Activated CD4-positive, alpha-beta T cell treated with anti-CD3 and anti-CD28 coated beads, Interleukin-2, amount 10 ng/mL, durations not matched to agents 24 days and 14 days (primary cell): ENCODE data around the gene TMEM125. TPM values are rescaled to one million over a fixed set of nuclear protein-coding genes. Genes with fewer than 3 reads are reported as not detected.
A peak's percentile ranks its signal among the peaks of the same experiment; 100 is the strongest.

Source experiments
- DNase-seq: peaks from one replicate; pipeline ENCODE4 v3.0.0; 2022
- H3K27ac Mint-ChIP-seq: one replicate; pipeline ENCODE4 v1.8.0; 2022; ENCODE audit warnings: mild to moderate bottlenecking, mixed read lengths
- H3K27me3 Mint-ChIP-seq: one replicate; pipeline ENCODE4 v1.8.0; 2022; ENCODE audit warnings: mixed read lengths
- H3K36me3 Mint-ChIP-seq: one replicate; pipeline ENCODE4 v1.8.0; 2022; ENCODE audit warnings: low read depth, mild to moderate bottlenecking, mixed read lengths
- H3K4me1 Mint-ChIP-seq: one replicate; pipeline ENCODE4 v1.8.0; 2021; ENCODE audit warnings: mixed read lengths
- H3K4me3 Mint-ChIP-seq: one replicate; pipeline ENCODE4 v1.8.0; 2022; ENCODE audit warnings: mild to moderate bottlenecking, moderate library complexity, mixed read lengths
- H3K9me3 Mint-ChIP-seq: one replicate; pipeline ENCODE4 v1.8.0; 2021; ENCODE audit warnings: mixed read lengths
- intact Hi-C: fragments of 100-400 bp; cut with micrococcal nuclease; formaldehyde crosslinking; loops from one replicate; pipeline ENCODE4 v1.15.1; 2023
- total RNA-seq: library from RNA; stranded (reverse); gene quantifications from 2 replicates; pipeline ENCODE4 v1.2.3, GENCODE V29; 2022

TMEM125 gene
- total RNA-seq, 1 donor from 2014 or later, result not detected

DNA sequence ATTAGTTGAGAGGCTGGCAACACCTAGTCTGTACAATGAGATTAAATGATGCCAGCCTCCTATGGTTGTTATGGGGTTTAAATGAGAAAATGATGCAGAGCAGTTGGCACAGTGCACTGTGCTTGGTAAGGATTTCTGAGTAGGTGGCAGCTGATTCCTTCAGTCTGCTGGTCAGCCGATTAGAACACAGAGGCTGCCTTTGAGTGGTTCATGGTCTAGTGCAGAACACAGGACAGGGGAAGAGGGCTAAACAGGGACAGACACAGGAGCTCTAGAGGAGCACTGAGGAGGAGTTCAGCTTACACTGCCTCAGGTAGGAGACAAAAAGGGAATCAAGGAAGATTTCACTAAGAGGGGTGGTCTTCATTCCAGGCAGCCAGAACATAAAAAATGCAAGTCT, 32.4 kb downstream of the TMEM125 start:
- no peak overlapping the region for H3K27ac Mint-ChIP-seq
- intact Hi-C loops, result no loop called here
- H3K4me3 Mint-ChIP-seq, result no peak overlapping the region
- no peaks in the 10 kb centered on the region for H3K27me3 Mint-ChIP-seq
- peaks cover 2% of the 10 kb centered on the region for H3K4me1 Mint-ChIP-seq
- H3K36me3 Mint-ChIP-seq, result no peaks in the 10 kb centered on the region
- no peaks in the 10 kb centered on the region for H3K9me3 Mint-ChIP-seq
- no peak for DNase-seq

- Mint-ChIP-seq H3K27ac (no peak overlapping the region), H3K4me3 (no peak overlapping the region), H3K36me3 (no peaks in the 10 kb centered on the region), H3K9me3 (no peaks in the 10 kb centered on the region), H3K4me1 (peaks cover 2% of the 10 kb centered on the region), H3K27me3 (no peaks in the 10 kb centered on the region)
- intact Hi-C loops, result no loop called here
- no peak for DNase-seq
These were observed 33.1 kb downstream of the TMEM125 start for GRCh38 chr1:43302721-43303470.

- H3K4me3 Mint-ChIP-seq, result no peak overlapping the region
- no peak overlapping the region for H3K27ac Mint-ChIP-seq
- no peak for DNase-seq
- peaks cover 2% of the 10 kb centered on the region for H3K4me1 Mint-ChIP-seq
- no peaks in the 10 kb centered on the region for H3K9me3 Mint-ChIP-seq
- intact Hi-C loops, result no loop called here
- no peaks in the 10 kb centered on the region for H3K36me3 Mint-ChIP-seq
- H3K27me3 Mint-ChIP-seq, result no peaks in the 10 kb centered on the region
These were observed 33.9 kb downstream of the TMEM125 start for GRCh38 chr1:43303471-43304313.

DNA sequence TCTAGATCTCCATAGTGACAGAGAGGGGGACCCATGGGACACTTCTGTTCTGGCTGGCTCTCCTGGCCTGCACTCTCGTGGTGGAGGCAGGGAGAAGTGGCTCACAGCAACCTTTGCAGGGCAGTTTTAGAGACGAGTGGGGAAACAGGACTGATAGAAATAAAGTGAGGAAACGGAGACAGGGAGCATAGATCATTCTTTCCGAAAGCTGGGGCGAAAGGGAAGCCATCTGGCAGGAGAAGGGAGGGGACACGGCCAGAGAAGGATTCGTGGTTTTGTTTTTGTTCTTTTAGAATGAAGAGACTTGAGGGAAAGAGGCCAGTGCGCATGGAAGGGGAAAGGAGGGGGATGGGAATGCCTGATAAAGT, 34.5 kb downstream of the TMEM125 start:
- Mint-ChIP-seq H3K27ac (no peak overlapping the region), H3K9me3 (no peaks in the 10 kb centered on the region), H3K4me3 (no peak overlapping the region), H3K4me1 (peaks cover 2% of the 10 kb centered on the region), H3K27me3 (no peaks in the 10 kb centered on the region), H3K36me3 (no peaks in the 10 kb centered on the region)
- intact Hi-C loops, result no loop called here
- DNase-seq, result no peak

DNA sequence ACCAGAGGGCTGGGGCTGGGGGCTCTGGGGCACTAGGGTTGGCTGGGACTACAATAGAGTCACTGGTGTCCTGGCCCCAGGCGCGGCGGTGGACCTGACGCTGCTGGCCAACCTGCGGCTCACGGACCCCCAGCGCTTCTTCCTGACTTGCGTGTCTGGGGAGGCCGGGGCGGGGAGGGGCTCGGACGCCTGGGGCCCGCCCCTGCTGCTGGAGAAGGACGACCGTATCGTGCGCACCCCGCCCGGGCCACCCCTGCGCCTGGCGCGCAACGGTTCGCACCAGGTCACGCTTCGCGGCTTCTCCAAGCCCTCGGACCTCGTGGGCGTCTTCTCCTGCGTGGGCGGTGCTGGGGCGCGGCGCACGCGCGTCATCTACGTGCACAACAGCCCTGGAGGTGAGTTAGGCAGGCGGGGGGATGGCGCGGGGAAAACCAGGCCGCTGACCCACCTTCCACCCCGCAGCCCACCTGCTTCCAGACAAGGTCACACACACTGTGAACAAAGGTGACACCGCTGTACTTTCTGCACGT, 35.1 kb downstream of the TMEM125 start:
- Mint-ChIP-seq H3K4me1 (peaks cover 2% of the 10 kb centered on the region), H3K4me3 (no peak overlapping the region), H3K9me3 (no peaks in the 10 kb centered on the region), H3K27me3 (no peaks in the 10 kb centered on the region), H3K27ac (no peak overlapping the region), H3K36me3 (no peaks in the 10 kb centered on the region)
- DNase-seq, result no peak
- intact Hi-C loops, result no loop called here

DNA sequence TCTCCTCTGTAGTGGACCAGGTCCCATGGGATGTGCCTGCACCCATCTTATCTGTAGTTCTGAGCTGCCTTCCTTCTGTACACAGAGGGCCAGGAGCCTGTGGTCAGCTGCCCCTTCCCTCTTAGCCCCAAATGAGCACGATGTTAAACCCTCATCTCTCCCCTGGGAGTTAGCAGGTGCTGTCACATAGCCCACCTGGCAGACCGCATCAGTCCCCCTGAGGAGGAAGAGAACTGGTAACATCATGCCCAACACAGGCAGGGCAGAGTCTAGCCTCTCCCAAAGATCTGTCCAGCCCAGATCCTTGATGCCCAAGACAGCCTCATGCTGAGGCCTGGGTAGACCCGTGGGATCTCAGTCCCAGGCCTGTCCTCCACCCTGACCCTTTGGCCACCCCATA, 35.7 kb downstream of the TMEM125 start:
- peaks cover 2% of the 10 kb centered on the region for H3K4me1 Mint-ChIP-seq
- no peak for DNase-seq
- H3K4me3 Mint-ChIP-seq, result no peak overlapping the region
- intact Hi-C loops, result no loop called here
- H3K36me3 Mint-ChIP-seq, result no peaks in the 10 kb centered on the region
- peaks cover 2% of the 10 kb centered on the region for H3K27me3 Mint-ChIP-seq
- H3K27ac Mint-ChIP-seq, result no peak overlapping the region
- no peaks in the 10 kb centered on the region for H3K9me3 Mint-ChIP-seq

GRCh38 chr1:43305926-43306687, 36.3 kb downstream of the TMEM125 start:
- no peaks in the 10 kb centered on the region for H3K36me3 Mint-ChIP-seq

DNA sequence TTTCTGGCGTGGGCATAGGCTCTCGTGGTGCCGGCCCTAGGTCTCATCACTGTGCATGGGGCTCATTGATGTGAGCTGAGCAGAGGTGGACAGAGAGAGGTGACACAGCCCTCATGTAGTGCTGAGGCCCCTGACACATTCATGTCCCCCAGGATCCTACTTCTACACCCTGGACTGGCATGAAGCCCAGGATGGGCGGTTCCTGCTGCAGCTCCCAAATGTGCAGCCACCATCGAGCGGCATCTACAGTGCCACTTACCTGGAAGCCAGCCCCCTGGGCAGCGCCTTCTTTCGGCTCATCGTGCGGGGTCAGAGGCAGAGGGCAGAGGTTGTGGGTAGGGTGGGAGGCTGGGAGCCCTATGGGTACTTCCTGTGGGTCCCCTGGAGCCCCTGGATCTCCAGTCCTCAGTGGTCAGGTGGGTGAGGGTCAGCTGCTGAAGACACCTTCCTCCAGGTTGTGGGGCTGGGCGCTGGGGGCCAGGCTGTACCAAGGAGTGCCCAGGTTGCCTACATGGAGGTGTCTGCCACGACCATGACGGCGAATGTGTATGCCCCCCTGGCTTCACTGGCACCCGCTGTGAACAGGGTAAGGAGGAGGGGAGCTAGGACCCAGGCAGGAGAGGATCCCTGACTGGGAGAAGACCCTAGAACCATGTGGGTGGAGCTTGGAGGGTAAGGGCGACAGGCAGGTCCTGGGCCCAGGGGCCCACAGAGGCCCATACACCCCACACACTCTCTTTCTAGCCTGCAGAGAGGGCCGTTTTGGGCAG, 37.1 kb downstream of the TMEM125 start:
- Mint-ChIP-seq H3K9me3 (no peaks in the 10 kb centered on the region), H3K4me3 (no peak overlapping the region), H3K36me3 (no peaks in the 10 kb centered on the region), H3K4me1 (no peaks in the 10 kb centered on the region), H3K27ac (no peak overlapping the region), H3K27me3 (peaks cover 2% of the 10 kb centered on the region)
- DNase-seq, result no peak
- intact Hi-C loops, result no loop called here

More at GRCh38 chr1:43305926-43306687, 36.3 kb downstream of the TMEM125 start:
- no peak for DNase-seq
- Mint-ChIP-seq H3K27ac (peak overlapping the region; percentile 20), H3K9me3 (no peaks in the 10 kb centered on the region), H3K27me3 (peaks cover 2% of the 10 kb centered on the region), H3K4me1 (peaks cover under 1% of the 10 kb centered on the region), H3K4me3 (no peak overlapping the region)
- intact Hi-C loops, result no loop called here

- DNase-seq, result no peak
- Mint-ChIP-seq H3K36me3 (no peaks in the 10 kb centered on the region), H3K4me1 (no peaks in the 10 kb centered on the region), H3K27me3 (peaks cover 2% of the 10 kb centered on the region), H3K9me3 (no peaks in the 10 kb centered on the region), H3K4me3 (no peak overlapping the region), H3K27ac (no peak overlapping the region)
- intact Hi-C loops, result no loop called here
These were observed 37.8 kb downstream of the TMEM125 start for GRCh38 chr1:43307458-43308158.

GRCh38 chr1:43308635-43309404, 39.0 kb downstream of the TMEM125 start:
- no peak for DNase-seq
- Mint-ChIP-seq H3K36me3 (no peaks in the 10 kb centered on the region), H3K4me3 (no peak overlapping the region), H3K4me1 (no peaks in the 10 kb centered on the region), H3K27ac (no peak overlapping the region), H3K9me3 (no peaks in the 10 kb centered on the region), H3K27me3 (peaks cover 2% of the 10 kb centered on the region)
- intact Hi-C loops, result no loop called here

DNA sequence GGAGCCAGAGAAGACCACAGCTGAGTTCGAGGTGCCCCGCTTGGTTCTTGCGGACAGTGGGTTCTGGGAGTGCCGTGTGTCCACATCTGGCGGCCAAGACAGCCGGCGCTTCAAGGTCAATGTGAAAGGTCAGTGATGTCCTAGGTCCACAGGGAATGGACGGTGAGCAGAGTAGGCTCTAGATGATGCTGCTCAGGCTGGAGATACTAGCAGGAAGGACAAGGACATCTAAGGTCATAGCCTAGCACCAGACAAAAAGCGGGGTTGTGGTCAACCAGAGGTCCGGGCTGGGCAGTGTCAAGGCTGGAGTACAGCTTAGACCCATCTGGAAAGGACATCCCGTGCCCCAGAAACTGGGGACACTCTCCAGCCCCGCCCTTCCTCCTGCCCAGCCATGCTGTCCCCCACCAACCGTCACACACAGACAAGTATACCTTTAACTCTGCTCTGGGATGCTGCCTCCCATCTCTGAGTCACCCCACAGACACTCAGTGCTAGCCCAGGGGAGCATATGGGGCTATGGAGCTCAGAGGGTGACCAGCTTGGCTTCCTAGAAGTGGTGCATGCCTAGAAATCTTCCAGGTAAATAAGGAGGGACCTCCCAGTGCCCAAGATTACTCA, 39.7 kb downstream of the TMEM125 start:
- Mint-ChIP-seq H3K27ac (no peak overlapping the region), H3K9me3 (no peaks in the 10 kb centered on the region), H3K27me3 (peaks cover 2% of the 10 kb centered on the region), H3K4me3 (no peak overlapping the region), H3K4me1 (no peaks in the 10 kb centered on the region), H3K36me3 (no peaks in the 10 kb centered on the region)
- no peak for DNase-seq
- intact Hi-C loops, result no loop called here

DNA sequence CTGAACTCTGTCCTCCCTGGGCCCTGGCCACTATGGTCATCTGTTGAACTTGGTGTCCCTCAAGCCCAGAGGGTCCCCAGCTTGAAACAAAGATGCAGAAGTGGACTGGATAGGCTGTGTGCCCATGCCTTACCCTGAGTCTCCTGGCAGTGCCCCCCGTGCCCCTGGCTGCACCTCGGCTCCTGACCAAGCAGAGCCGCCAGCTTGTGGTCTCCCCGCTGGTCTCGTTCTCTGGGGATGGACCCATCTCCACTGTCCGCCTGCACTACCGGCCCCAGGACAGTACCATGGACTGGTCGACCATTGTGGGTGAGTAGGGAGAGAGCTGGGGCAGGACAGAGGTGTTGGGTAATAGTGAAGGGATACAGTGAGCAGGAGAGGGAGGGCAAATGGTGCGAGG, 41.7 kb downstream of the TMEM125 start:
- H3K36me3 Mint-ChIP-seq, result no peaks in the 10 kb centered on the region
- no peak for DNase-seq
- peaks cover 2% of the 10 kb centered on the region for H3K27me3 Mint-ChIP-seq
- no peak overlapping the region for H3K27ac Mint-ChIP-seq
- no peaks in the 10 kb centered on the region for H3K9me3 Mint-ChIP-seq
- no peaks in the 10 kb centered on the region for H3K4me1 Mint-ChIP-seq
- no peak overlapping the region for H3K4me3 Mint-ChIP-seq
- intact Hi-C loops, result no loop called here
